Measurements from ENCODE around the gene ZNF831. TPM values are rescaled to one million over a fixed set of nuclear protein-coding genes. Genes with fewer than 3 reads are reported as not detected.

The ZNF831 gene
- total RNA-seq, 4 donors from 2014 or later, result 0.16 to 1.0 (median 0.34) TPM; not detected in 1

- Histone ChIP-seq H3K4me1 (peaks cover 67% of the 10 kb centered on the region), H3K9me3 (no peaks in the 10 kb centered on the region), H3K27ac (no peak overlapping the region), H3K4me3 (no peak overlapping the region), H3K27me3 (peaks cover under 1% of the 10 kb centered on the region), H3K36me3 (no peaks in the 10 kb centered on the region)
- no peak for DNase-seq (ENCODE audit: low spot score in 2 of 2)
- WGBS, result 43% methylated on average over 8 of the region's 8 CpGs
- TF ChIP-seq CTCF (IDR thresholded peaks at IDR 0.05) (no peak), POLR2AphosphoS5 (IDR thresholded peaks at IDR 0.05) (no peak), POLR2A (IDR thresholded peaks at IDR 0.05) (no peak), EP300 (IDR thresholded peaks at IDR 0.05) (no peak)
These were observed 10.9 kb upstream of the ZNF831 start for GRCh38 chr20:59152559-59153354.

- no peaks in the 10 kb centered on the region for H3K9me3 ChIP-seq
- H3K27me3 ChIP-seq, result peaks cover 6% of the 10 kb centered on the region
- WGBS, result 31% methylated on average over 8 of the region's 8 CpGs
- no peak for DNase-seq (ENCODE audit: low spot score in 2 of 2)
- H3K36me3 ChIP-seq, result no peaks in the 10 kb centered on the region
- H3K4me3 ChIP-seq, result no peak overlapping the region
- peaks cover 73% of the 10 kb centered on the region for H3K4me1 ChIP-seq
- no peak overlapping the region for H3K27ac ChIP-seq
- TF ChIP-seq CTCF (IDR thresholded peaks at IDR 0.05), result no peak
- no peak for TF ChIP-seq EP300 (IDR thresholded peaks at IDR 0.05)
- no peak for TF ChIP-seq POLR2A (IDR thresholded peaks at IDR 0.05)
- TF ChIP-seq POLR2AphosphoS5 (IDR thresholded peaks at IDR 0.05), result peak in 1 of 3 donors; percentile 46
These were observed 10.3 kb upstream of the ZNF831 start for GRCh38 chr20:59153355-59153681.

- no peaks in the 10 kb centered on the region for H3K36me3 ChIP-seq
- peaks cover 74% of the 10 kb centered on the region for H3K4me1 ChIP-seq
- TF ChIP-seq EP300 (IDR thresholded peaks at IDR 0.05) (no peak), CTCF (IDR thresholded peaks at IDR 0.05) (no peak), POLR2A (IDR thresholded peaks at IDR 0.05) (no peak), POLR2AphosphoS5 (IDR thresholded peaks at IDR 0.05) (no peak)
- no peaks in the 10 kb centered on the region for H3K9me3 ChIP-seq
- no peak for DNase-seq (ENCODE audit: low spot score in 2 of 2)
- WGBS, result 78% methylated on average over 2 of the region's 2 CpGs
- no peak overlapping the region for H3K4me3 ChIP-seq
- peaks cover 8% of the 10 kb centered on the region for H3K27me3 ChIP-seq
- H3K27ac ChIP-seq, result no peak overlapping the region
These were observed 9.8 kb upstream of the ZNF831 start for GRCh38 chr20:59153832-59154231.

GRCh38 chr20:59154317-59155013 lies 9.2 kb upstream of the ZNF831 start:
- WGBS, result 69% methylated on average over 17 of the region's 17 CpGs

More at GRCh38 chr20:59154317-59155013, 9.2 kb upstream of the ZNF831 start:
- no peaks in the 10 kb centered on the region for H3K9me3 ChIP-seq
- no peak for DNase-seq (ENCODE audit: low spot score in 2 of 2)
- H3K27ac ChIP-seq, result no peak overlapping the region
- H3K4me1 ChIP-seq, result peaks cover 68% of the 10 kb centered on the region
- peaks cover 13% of the 10 kb centered on the region for H3K27me3 ChIP-seq
- no peaks in the 10 kb centered on the region for H3K36me3 ChIP-seq
- TF ChIP-seq POLR2AphosphoS5 (IDR thresholded peaks at IDR 0.05) (no peak), POLR2A (IDR thresholded peaks at IDR 0.05) (no peak), CTCF (IDR thresholded peaks at IDR 0.05) (no peak), EP300 (IDR thresholded peaks at IDR 0.05) (no peak)
- no peak overlapping the region for H3K4me3 ChIP-seq

All from suprapubic skin (tissue), 4 donors.